Measurements from ENCODE around the gene ADCY6.

Gene ADCY6

DNA sequence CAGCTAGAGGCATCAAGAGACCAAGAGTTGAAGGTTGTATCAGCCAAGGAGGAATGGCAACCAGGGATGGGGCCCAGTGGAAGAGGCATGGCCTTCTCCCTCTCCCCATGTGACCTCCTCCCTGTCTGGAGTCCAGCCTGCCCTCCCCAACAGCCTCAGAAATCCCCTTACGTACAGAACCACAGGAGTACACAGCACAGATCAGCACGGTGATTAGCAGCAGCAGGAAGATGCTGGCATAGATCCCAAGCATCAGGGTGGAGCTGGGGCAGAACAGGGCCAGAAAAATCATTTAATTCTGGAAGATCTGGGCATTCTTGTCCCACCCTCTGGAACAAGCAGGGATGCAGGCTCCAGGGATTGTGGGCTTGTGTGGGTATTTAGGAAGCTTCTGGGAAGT, 14.4 kb downstream of the ADCY6 start:
- 90 to 94% methylated on average over 2 of the region's 2 CpGs for WGBS, 2 experiments
- no peak overlapping the region for H3K27ac ChIP-seq (ENCODE audit: insufficient read depth, low read depth, low read length, poor library complexity, severe bottlenecking)
- no peaks in the 10 kb centered on the region for H3K9me3 ChIP-seq (ENCODE audit: control insufficient read depth, low read length)
- peaks cover 70% of the 10 kb centered on the region for H3K36me3 ChIP-seq (ENCODE audit: control insufficient read depth, insufficient read depth, low read length)
- no peaks in the 10 kb centered on the region for H3K4me1 ChIP-seq (ENCODE audit: control insufficient read depth, insufficient read depth, low read length)
- no peaks in the 10 kb centered on the region for H3K27me3 ChIP-seq (ENCODE audit: control insufficient read depth, insufficient read depth, low read length, poor library complexity, severe bottlenecking)
- no peak overlapping the region for H3K4me3 ChIP-seq (ENCODE audit: insufficient read depth, low read depth, low read length)

DNA sequence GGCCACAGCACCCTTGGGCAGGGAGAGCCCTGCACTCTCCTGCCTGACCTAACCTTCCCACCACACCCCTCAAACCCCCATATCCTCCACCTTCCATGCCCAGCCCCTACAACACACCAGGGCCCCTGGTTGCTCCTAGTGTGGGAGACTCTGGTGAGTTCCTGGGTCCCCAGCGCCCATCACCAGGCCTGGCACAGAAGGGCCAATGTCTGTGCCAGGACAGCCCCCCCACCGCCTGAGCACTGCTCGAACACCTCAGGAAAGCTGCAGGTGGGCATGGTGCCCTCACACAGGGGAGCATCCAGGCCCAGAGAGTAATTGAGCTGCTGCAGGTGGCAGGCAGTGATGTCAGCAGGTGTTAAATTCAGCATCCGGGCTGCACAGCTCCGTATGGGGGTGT, 15.2 kb downstream of the ADCY6 start:
- Histone ChIP-seq H3K4me1 (ENCODE audit: control insufficient read depth, insufficient read depth, low read length) (no peaks in the 10 kb centered on the region), H3K27me3 (ENCODE audit: control insufficient read depth, insufficient read depth, low read length, poor library complexity, severe bottlenecking) (no peaks in the 10 kb centered on the region), H3K36me3 (ENCODE audit: control insufficient read depth, insufficient read depth, low read length) (peaks cover 70% of the 10 kb centered on the region), H3K27ac (ENCODE audit: insufficient read depth, low read depth, low read length, poor library complexity, severe bottlenecking) (no peak overlapping the region), H3K4me3 (ENCODE audit: insufficient read depth, low read depth, low read length) (no peak overlapping the region), H3K9me3 (ENCODE audit: control insufficient read depth, low read length) (no peaks in the 10 kb centered on the region)
- 93 to 96% methylated on average over 5 of the region's 5 CpGs for WGBS, 2 experiments

DNA sequence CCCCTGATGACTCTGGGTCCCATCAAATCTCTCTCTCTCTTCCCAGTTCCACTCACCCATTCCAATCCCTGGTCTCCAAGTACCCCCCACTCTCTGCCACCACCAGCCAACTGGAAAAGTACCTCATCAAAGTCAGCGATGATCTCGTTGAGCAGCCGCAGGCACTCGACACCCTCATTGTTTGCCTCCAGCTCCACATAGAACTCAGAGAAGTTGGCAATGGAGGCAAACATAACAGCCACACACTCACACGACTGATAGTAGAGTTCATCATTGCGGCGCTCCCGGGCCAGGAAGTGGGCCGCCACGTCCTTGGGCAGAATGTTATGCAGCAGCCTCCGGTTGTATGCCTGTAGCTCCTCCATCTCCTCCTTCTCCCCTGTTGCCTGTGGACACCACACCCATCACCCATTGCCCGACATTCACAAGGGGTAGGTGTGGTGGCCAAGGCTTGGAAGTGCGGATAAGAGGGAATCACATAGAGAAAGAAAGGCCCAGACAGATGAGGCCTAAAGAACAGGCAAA, 17.2 kb downstream of the ADCY6 start:
- no peaks in the 10 kb centered on the region for H3K9me3 ChIP-seq (ENCODE audit: control insufficient read depth, low read length)
- H3K4me3 ChIP-seq (ENCODE audit: insufficient read depth, low read depth, low read length) = no peak overlapping the region
- H3K36me3 ChIP-seq (ENCODE audit: control insufficient read depth, insufficient read depth, low read length) = peaks cover 61% of the 10 kb centered on the region
- H3K27me3 ChIP-seq (ENCODE audit: control insufficient read depth, insufficient read depth, low read length, poor library complexity, severe bottlenecking) = no peaks in the 10 kb centered on the region
- H3K27ac ChIP-seq (ENCODE audit: insufficient read depth, low read depth, low read length, poor library complexity, severe bottlenecking) = no peak overlapping the region
- 95 to 97% methylated on average over 13 of the region's 13 CpGs for WGBS, 2 experiments
- H3K4me1 ChIP-seq (ENCODE audit: control insufficient read depth, insufficient read depth, low read length) = peaks cover 5% of the 10 kb centered on the region

DNA sequence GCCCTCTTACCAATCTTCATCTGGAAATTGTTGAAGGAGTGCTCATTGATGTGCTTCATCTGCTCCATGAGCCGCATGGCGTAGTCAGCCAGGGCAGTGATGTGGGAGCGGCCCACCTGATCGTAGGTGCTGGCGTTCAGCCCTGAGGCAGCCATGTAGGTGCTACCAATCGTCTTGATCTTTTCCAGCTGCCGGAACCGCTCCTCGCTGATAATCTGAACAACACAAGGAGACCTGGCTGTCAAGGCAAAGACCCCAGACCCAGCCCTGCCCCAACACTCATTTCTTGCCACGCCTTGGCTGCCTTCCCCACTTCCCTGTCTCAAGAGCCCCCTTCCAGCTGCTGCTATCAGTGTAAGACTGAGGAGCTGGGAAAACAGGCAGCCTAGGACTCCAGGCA, 18.1 kb downstream of the ADCY6 start:
- peaks cover 60% of the 10 kb centered on the region for H3K36me3 ChIP-seq (ENCODE audit: control insufficient read depth, insufficient read depth, low read length)
- H3K4me1 ChIP-seq (ENCODE audit: control insufficient read depth, insufficient read depth, low read length) = peaks cover 5% of the 10 kb centered on the region

DNA sequence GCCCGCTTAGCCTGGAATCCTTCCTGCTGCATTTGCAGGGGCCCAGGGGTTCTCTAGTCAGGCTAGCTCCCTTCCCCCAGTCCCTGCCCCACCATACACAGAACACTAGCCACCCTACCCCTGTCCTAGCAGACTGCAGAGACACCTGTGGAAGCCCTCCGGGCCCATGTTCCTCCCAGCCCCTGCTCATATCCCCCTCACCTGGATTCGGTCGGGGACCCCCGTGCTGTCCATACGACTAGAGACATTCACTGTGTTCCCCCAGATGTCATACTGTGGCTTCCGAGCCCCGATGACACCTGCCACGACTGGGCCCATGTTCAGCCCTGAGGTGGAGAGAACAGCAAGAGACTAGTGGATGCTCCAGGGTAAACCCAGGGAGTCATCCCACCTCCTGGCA, 20.2 kb downstream of the ADCY6 start:
- no peak overlapping the region for H3K27ac ChIP-seq (ENCODE audit: insufficient read depth, low read depth, low read length, poor library complexity, severe bottlenecking)
- no peaks in the 10 kb centered on the region for H3K27me3 ChIP-seq (ENCODE audit: control insufficient read depth, insufficient read depth, low read length, poor library complexity, severe bottlenecking)
- no peak overlapping the region for H3K4me3 ChIP-seq (ENCODE audit: insufficient read depth, low read depth, low read length)
- H3K36me3 ChIP-seq (ENCODE audit: control insufficient read depth, insufficient read depth, low read length) = peaks cover 47% of the 10 kb centered on the region
- peaks cover 5% of the 10 kb centered on the region for H3K4me1 ChIP-seq (ENCODE audit: control insufficient read depth, insufficient read depth, low read length)
- H3K9me3 ChIP-seq (ENCODE audit: control insufficient read depth, low read length) = no peaks in the 10 kb centered on the region
- WGBS, 2 experiments = 88 to 93% methylated on average over 9 of the region's 9 CpGs

More for the DNA sequence above, 18.1 kb downstream of the ADCY6 start:
- Histone ChIP-seq H3K9me3 (ENCODE audit: control insufficient read depth, low read length) (no peaks in the 10 kb centered on the region), H3K27me3 (ENCODE audit: control insufficient read depth, insufficient read depth, low read length, poor library complexity, severe bottlenecking) (no peaks in the 10 kb centered on the region), H3K4me3 (ENCODE audit: insufficient read depth, low read depth, low read length) (no peak overlapping the region), H3K27ac (ENCODE audit: insufficient read depth, low read depth, low read length, poor library complexity, severe bottlenecking) (no peak overlapping the region)
- 94 to 96% methylated on average over 10 of the region's 10 CpGs for WGBS, 2 experiments

DNA sequence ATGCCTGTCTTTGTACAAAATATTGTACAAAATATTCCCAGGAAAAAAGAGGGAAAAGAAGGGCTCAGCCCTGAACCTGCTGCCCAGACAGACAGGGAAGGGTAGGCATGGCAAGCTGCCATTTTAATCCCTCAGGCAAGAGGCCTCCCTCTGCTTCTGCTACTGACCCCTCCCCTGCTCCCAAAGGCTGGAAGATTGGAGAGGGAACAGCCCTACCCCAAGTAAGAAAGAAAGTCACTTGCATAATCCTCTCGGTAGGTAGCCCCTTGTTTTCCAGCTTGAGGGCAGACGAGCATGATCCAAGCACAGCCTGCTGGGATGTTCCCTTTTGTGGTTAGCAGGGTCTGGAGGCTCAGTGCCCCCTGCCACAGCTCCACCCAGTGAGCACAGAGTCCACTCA, 20.7 kb downstream of the ADCY6 start:
- H3K36me3 ChIP-seq (ENCODE audit: control insufficient read depth, insufficient read depth, low read length) = peaks cover 42% of the 10 kb centered on the region
- no peak overlapping the region for H3K27ac ChIP-seq (ENCODE audit: insufficient read depth, low read depth, low read length, poor library complexity, severe bottlenecking)
- H3K4me3 ChIP-seq (ENCODE audit: insufficient read depth, low read depth, low read length) = no peak overlapping the region
- WGBS, 2 experiments = 10 to 23% methylated on average over 2 of the region's 2 CpGs
- H3K9me3 ChIP-seq (ENCODE audit: control insufficient read depth, low read length) = no peaks in the 10 kb centered on the region
- H3K27me3 ChIP-seq (ENCODE audit: control insufficient read depth, insufficient read depth, low read length, poor library complexity, severe bottlenecking) = no peaks in the 10 kb centered on the region
- peaks cover 5% of the 10 kb centered on the region for H3K4me1 ChIP-seq (ENCODE audit: control insufficient read depth, insufficient read depth, low read length)

DNA sequence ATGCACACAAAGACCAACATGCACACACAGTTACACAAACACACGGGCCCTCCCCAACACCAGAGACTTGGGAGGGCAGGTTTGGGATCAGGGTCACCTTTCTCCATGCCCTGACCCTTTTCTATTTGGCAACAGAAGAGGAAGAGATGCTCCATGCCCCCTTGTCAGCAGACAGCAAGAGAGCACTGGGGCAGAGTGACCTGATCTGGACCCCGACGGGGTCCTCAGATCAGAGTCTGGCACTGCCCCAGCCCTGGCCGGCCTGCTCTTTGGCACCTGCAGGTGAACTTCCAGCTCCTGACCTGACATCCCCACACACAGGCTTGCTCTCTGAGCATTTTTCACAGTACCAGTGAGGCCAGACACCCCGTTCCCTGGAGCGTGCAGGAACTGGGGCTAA, 21.4 kb downstream of the ADCY6 start:
- 89 to 93% methylated on average over 6 of the region's 6 CpGs for WGBS, 2 experiments
- peaks cover 5% of the 10 kb centered on the region for H3K4me1 ChIP-seq (ENCODE audit: control insufficient read depth, insufficient read depth, low read length)
- no peak overlapping the region for H3K4me3 ChIP-seq (ENCODE audit: insufficient read depth, low read depth, low read length)
- peaks cover 38% of the 10 kb centered on the region for H3K36me3 ChIP-seq (ENCODE audit: control insufficient read depth, insufficient read depth, low read length)
- H3K27me3 ChIP-seq (ENCODE audit: control insufficient read depth, insufficient read depth, low read length, poor library complexity, severe bottlenecking) = no peaks in the 10 kb centered on the region
- H3K27ac ChIP-seq (ENCODE audit: insufficient read depth, low read depth, low read length, poor library complexity, severe bottlenecking) = no peak overlapping the region
- no peaks in the 10 kb centered on the region for H3K9me3 ChIP-seq (ENCODE audit: control insufficient read depth, low read length)

DNA sequence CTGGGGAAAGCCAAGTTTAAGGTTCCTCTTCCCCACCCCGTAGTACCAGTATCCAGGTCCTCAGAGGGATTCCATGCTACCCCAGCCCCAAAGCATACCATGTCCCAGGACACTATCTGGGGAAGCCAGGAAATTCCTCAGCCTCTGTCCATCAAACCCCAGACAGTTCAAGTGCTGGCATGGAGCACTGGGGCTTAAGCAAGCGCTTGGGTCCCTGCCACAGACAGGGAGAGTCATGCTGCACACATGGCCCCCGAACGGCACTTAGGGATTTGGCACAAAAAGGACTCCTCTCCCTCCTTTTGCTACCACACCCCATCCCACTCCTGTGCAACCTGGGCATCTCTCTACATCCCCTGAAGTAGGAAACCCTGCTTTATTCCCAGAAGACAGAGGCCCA, 21.8 kb downstream of the ADCY6 start:
- Histone ChIP-seq H3K27ac (ENCODE audit: insufficient read depth, low read depth, low read length, poor library complexity, severe bottlenecking) (no peak overlapping the region), H3K27me3 (ENCODE audit: control insufficient read depth, insufficient read depth, low read length, poor library complexity, severe bottlenecking) (no peaks in the 10 kb centered on the region), H3K4me1 (ENCODE audit: control insufficient read depth, insufficient read depth, low read length) (peaks cover 5% of the 10 kb centered on the region), H3K36me3 (ENCODE audit: control insufficient read depth, insufficient read depth, low read length) (peaks cover 37% of the 10 kb centered on the region), H3K4me3 (ENCODE audit: insufficient read depth, low read depth, low read length) (no peak overlapping the region), H3K9me3 (ENCODE audit: control insufficient read depth, low read length) (no peaks in the 10 kb centered on the region)
- WGBS, 2 experiments = 94% methylated on average over 4 of the region's 4 CpGs

DNA sequence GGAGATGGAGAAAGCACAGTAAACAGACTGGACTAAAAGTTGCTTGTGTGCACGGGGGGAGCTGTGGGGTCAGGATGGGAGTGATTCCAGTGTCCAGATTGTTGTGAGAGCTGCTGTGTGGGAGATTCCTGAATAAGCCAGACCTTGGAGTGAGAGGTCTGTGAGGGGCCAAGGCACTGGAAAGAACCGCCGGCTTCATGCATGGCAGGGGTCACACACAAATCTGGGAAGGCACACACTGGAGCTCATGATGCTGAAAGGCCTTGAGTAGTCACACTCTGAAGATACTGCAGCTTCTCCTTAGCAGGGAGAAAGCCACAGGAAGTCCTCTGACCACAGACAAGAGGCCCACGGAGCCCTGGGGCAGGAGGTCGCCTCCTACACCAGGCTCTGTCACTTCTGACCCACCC, 23.1 kb downstream of the ADCY6 start:
- Histone ChIP-seq H3K27me3 (ENCODE audit: control insufficient read depth, insufficient read depth, low read length, poor library complexity, severe bottlenecking) (no peaks in the 10 kb centered on the region), H3K4me3 (ENCODE audit: insufficient read depth, low read depth, low read length) (no peak overlapping the region), H3K27ac (ENCODE audit: insufficient read depth, low read depth, low read length, poor library complexity, severe bottlenecking) (no peak overlapping the region), H3K9me3 (ENCODE audit: control insufficient read depth, low read length) (no peaks in the 10 kb centered on the region), H3K36me3 (ENCODE audit: control insufficient read depth, insufficient read depth, low read length) (peaks cover 25% of the 10 kb centered on the region), H3K4me1 (ENCODE audit: control insufficient read depth, insufficient read depth, low read length) (peaks cover 5% of the 10 kb centered on the region)
- 94% methylated on average over 5 of the region's 5 CpGs for WGBS, 2 experiments

DNA sequence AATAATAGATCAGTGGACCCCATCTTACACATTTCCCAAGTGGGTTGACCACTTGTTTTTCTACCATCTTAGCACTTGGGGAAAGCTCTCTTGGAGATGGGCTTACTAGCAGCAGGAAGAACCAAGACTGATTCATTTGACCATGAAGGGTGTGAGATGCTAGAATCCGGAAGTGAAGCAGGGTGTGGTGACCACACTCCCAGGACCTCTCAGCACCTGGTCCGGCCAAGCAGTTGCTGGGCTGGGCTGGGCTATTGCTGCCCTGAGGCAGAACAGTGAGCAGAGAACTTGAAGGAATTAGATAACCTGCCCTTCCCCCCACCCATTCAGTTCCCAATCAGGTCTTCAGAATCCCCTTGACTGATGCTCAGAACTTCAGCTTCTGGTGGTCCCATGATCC, 24.4 kb downstream of the ADCY6 start:
- 94 to 95% methylated on average over 2 of the region's 2 CpGs for WGBS, 2 experiments
- H3K27me3 ChIP-seq (ENCODE audit: control insufficient read depth, insufficient read depth, low read length, poor library complexity, severe bottlenecking) = no peaks in the 10 kb centered on the region
- peaks cover 17% of the 10 kb centered on the region for H3K36me3 ChIP-seq (ENCODE audit: control insufficient read depth, insufficient read depth, low read length)
- no peak overlapping the region for H3K4me3 ChIP-seq (ENCODE audit: insufficient read depth, low read depth, low read length)
- H3K27ac ChIP-seq (ENCODE audit: insufficient read depth, low read depth, low read length, poor library complexity, severe bottlenecking) = no peak overlapping the region
- H3K9me3 ChIP-seq (ENCODE audit: control insufficient read depth, low read length) = no peaks in the 10 kb centered on the region
- peaks cover 5% of the 10 kb centered on the region for H3K4me1 ChIP-seq (ENCODE audit: control insufficient read depth, insufficient read depth, low read length)

DNA sequence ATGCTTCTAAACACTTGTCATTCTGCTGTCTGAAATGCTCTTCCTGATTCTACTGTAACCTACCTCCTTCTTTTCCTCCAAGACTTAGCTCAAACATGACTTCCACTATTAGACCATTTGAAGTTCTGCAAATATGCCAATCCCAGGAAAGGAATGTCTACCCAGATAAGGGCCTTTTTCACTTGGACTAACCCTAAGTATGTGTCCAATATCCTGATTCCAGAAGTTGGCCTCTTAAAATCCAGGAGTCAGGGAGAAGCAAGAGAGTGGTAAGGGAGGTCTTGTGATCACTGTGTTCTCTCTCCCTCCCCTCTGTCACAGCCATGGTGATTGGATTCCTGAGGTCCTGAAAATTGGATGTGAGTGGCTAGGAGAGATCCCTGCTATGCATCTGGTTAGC, 30.2 kb downstream of the ADCY6 start:
- Histone ChIP-seq H3K9me3 (ENCODE audit: control insufficient read depth, low read length) (no peaks in the 10 kb centered on the region), H3K4me1 (ENCODE audit: control insufficient read depth, insufficient read depth, low read length) (no peaks in the 10 kb centered on the region), H3K27ac (ENCODE audit: insufficient read depth, low read depth, low read length, poor library complexity, severe bottlenecking) (no peak overlapping the region), H3K4me3 (ENCODE audit: insufficient read depth, low read depth, low read length) (no peak overlapping the region), H3K36me3 (ENCODE audit: control insufficient read depth, insufficient read depth, low read length) (no peaks in the 10 kb centered on the region), H3K27me3 (ENCODE audit: control insufficient read depth, insufficient read depth, low read length, poor library complexity, severe bottlenecking) (no peaks in the 10 kb centered on the region)
